Common myeloid progenitor, CD34-positive (primary cell): ENCODE data around the gene TUBGCP2.

Source experiments
- CTCF ChIA-PET: fragments of 350-600 bp; sonication (Branson Sonifier 250); formaldehyde crosslinking; loops from one replicate; lab custom pipeline; 2021; ENCODE audit warnings: antibody characterized with exemption; lab: Charles Lee
- POLR2A ChIA-PET: fragments of 350-600 bp; sonication (Branson Sonifier 250); formaldehyde crosslinking; loops from one replicate; lab custom pipeline; 2021; ENCODE audit warnings: antibody characterized with exemption; lab: Charles Lee
- DNase-seq, 3 donors: peaks; one replicate each; pipeline versions ENCODE4 v3.0.0 to v3.0.0-alpha.2; 2013
- H3K27ac ChIP-seq, 2 experiments: 1 replicate in 1 of 2; 2 replicates in 1 of 2; pipeline ENCODE4 v1.7.0; 2013; ENCODE audit warnings: inconsistent platforms in 2 of 2, low read length in 2 of 2, mild to moderate bottlenecking in 2 of 2, low read depth in 1 of 2, moderate library complexity in 1 of 2; ENCODE audit not compliant: severe bottlenecking in 2 of 2, insufficient read depth in 1 of 2, poor library complexity in 1 of 2
- H3K27me3 ChIP-seq, 5 experiments: replicated peaks in 2 of 5; 1 replicate in 3 of 5; 2 replicates in 2 of 5; pipeline versions ENCODE4 v1.6.1 to v1.7.0; 2013; ENCODE audit warnings: low read length in 4 of 5, mild to moderate bottlenecking in 2 of 5, moderate library complexity in 2 of 5, inconsistent platforms in 1 of 5; ENCODE audit not compliant: insufficient read depth in 5 of 5, control insufficient read depth in 4 of 5
- H3K36me3 ChIP-seq, 4 experiments: 1 replicate in 2 of 4; 2 replicates in 2 of 4; pipeline versions ENCODE4 v1.6.1 to v1.7.0; 2013; ENCODE audit warnings: low read length in 3 of 4, control low read depth in 1 of 4, mild to moderate bottlenecking in 1 of 4; ENCODE audit not compliant: control insufficient read depth in 4 of 4, insufficient read depth in 4 of 4
- H3K4me1 ChIP-seq, 4 experiments: 1 replicate in 3 of 4; 2 replicates in 1 of 4; pipeline versions ENCODE4 v1.6.1 to v1.7.1; 2013; ENCODE audit warnings: low read length in 3 of 4, mild to moderate bottlenecking in 3 of 4, control low read depth in 1 of 4, inconsistent platforms in 1 of 4, moderate library complexity in 1 of 4; ENCODE audit not compliant: control insufficient read depth in 4 of 4, insufficient read depth in 4 of 4; ENCODE audit errors: control extremely low read depth in 1 of 4
- H3K4me3 ChIP-seq, 7 experiments: 1 replicate in 4 of 7; 2 replicates in 3 of 7; pipeline versions ENCODE4 v1.5.1 to v1.7.0; 2013; ENCODE audit warnings: mild to moderate bottlenecking in 7 of 7, low read length in 6 of 7, moderate library complexity in 6 of 7, inconsistent platforms in 2 of 7, low read depth in 2 of 7, control low read depth in 1 of 7; ENCODE audit not compliant: insufficient read depth in 4 of 7, control insufficient read depth in 1 of 7; ENCODE audit errors: extremely low read depth in 1 of 7
- H3K9me3 ChIP-seq, 5 experiments: 1 replicate in 4 of 5; 2 replicates in 1 of 5; pipeline versions ENCODE4 v1.6.1 to v1.7.1; 2013; ENCODE audit warnings: low read length in 4 of 5, mild to moderate bottlenecking in 2 of 5, inconsistent platforms in 1 of 5, low read depth in 1 of 5, moderate library complexity in 1 of 5; ENCODE audit not compliant: control insufficient read depth in 4 of 5, insufficient read depth in 2 of 5; ENCODE audit errors: control extremely low read depth in 1 of 5
- WGBS: methylation state at CpG from one replicate; pipeline ENCODE4 v1.1.5; 2013; ENCODE audit not compliant: insufficient coverage; 5-methylcytosine and 5-hydroxymethylcytosine counted together

Gene TUBGCP2

GRCh38 chr10:133297504-133297903, 11.2 kb downstream of the TUBGCP2 start:
- WGBS = 99% methylated on average over 7 of the region's 10 CpGs
- ChIA-PET POLR2A (no interaction called here), CTCF (interaction anchor here (2.3 kb wide), 1 partner anchor 10 kb away, joined by 12 read pairs; no protein-coding TSS in a partner anchor)
- Histone ChIP-seq H3K27ac (no peak overlapping the region), H3K4me3 (no peak overlapping the region), H3K4me1 (peaks cover 0 to 7% (median 1%) of the 10 kb centered on the region in 4 experiments), H3K27me3 (no peaks in the 10 kb centered on the region), H3K9me3 (no peaks in the 10 kb centered on the region), H3K36me3 (peaks cover 19 to 91% (median 74%) of the 10 kb centered on the region in 4 experiments)
- DNase-seq = no peak

GRCh38 chr10:133295426-133296320, 13.0 kb downstream of the TUBGCP2 start:
- Histone ChIP-seq H3K27me3 (no peaks in the 10 kb centered on the region), H3K27ac (no peak overlapping the region), H3K4me1 (peaks cover 0 to 7% (median 1%) of the 10 kb centered on the region in 4 experiments), H3K4me3 (no peak overlapping the region), H3K9me3 (no peaks in the 10 kb centered on the region), H3K36me3 (peaks cover 15 to 88% (median 74%) of the 10 kb centered on the region in 4 experiments)
- ChIA-PET CTCF (interaction anchor here (1.0 to 1.6 kb wide), 5 partner anchors 11 to 18 kb away, joined by 3 to 8 read pairs (median 4); no protein-coding TSS in a partner anchor), POLR2A (no interaction called here)
- DNase-seq = no peak
- WGBS = 95% methylated on average over 42 of the region's 42 CpGs

GRCh38 chr10:133294189-133294588, 14.5 kb downstream of the TUBGCP2 start:
- no peak for DNase-seq
- WGBS = 95% methylated on average over 15 of the region's 15 CpGs
- H3K4me1 ChIP-seq = peaks cover 0 to 7% (median 1%) of the 10 kb centered on the region in 4 experiments
- no peak overlapping the region for H3K4me3 ChIP-seq
- H3K9me3 ChIP-seq = no peaks in the 10 kb centered on the region
- ChIA-PET POLR2A (interaction anchor here (1.1 kb wide), 1 partner anchor 18 kb away, joined by 3 read pairs; no protein-coding TSS in a partner anchor), CTCF (interaction anchor here (1.0 to 2.0 kb wide), 2 partner anchors 9 to 35 kb away, joined by 4 to 6 read pairs; no protein-coding TSS in a partner anchor)
- peaks cover 10 to 85% (median 75%) of the 10 kb centered on the region in 4 experiments for H3K36me3 ChIP-seq
- H3K27me3 ChIP-seq = no peaks in the 10 kb centered on the region
- H3K27ac ChIP-seq = no peak overlapping the region

GRCh38 chr10:133293810-133294119, 14.9 kb downstream of the TUBGCP2 start:
- 96% methylated on average over 10 of the region's 10 CpGs for WGBS
- H3K4me3 ChIP-seq = no peak overlapping the region
- no peaks in the 10 kb centered on the region for H3K27me3 ChIP-seq
- peaks cover 0 to 7% (median 1%) of the 10 kb centered on the region in 4 experiments for H3K4me1 ChIP-seq
- POLR2A ChIA-PET = interaction anchor here (1.1 kb wide), 1 partner anchor 18 kb away, joined by 3 read pairs; no protein-coding TSS in a partner anchor
- H3K36me3 ChIP-seq = peaks cover 10 to 85% (median 75%) of the 10 kb centered on the region in 4 experiments
- no peaks in the 10 kb centered on the region for H3K9me3 ChIP-seq
- CTCF ChIA-PET = interaction anchor here (1.0 to 2.0 kb wide), 3 partner anchors 9 to 35 kb away, joined by 4 to 9 read pairs (median 6); no protein-coding TSS in a partner anchor
- H3K27ac ChIP-seq = no peak overlapping the region
- DNase-seq = no peak

GRCh38 chr10:133292919-133293809, 15.5 kb downstream of the TUBGCP2 start:
- POLR2A ChIA-PET = interaction anchor here (1.1 kb wide), 1 partner anchor 17 kb away, joined by 3 read pairs; no protein-coding TSS in a partner anchor
- DNase-seq = peak in 2 of 3 donors; percentile 55 to 61
- Histone ChIP-seq H3K27ac (no peak overlapping the region), H3K4me1 (peaks cover 0 to 7% (median 1%) of the 10 kb centered on the region in 4 experiments), H3K4me3 (no peak overlapping the region), H3K36me3 (peaks cover 6 to 85% (median 74%) of the 10 kb centered on the region in 4 experiments), H3K27me3 (no peaks in the 10 kb centered on the region), H3K9me3 (no peaks in the 10 kb centered on the region)
- CTCF ChIA-PET = interaction anchor here (0.6 to 2.0 kb wide), 7 partner anchors 10 to 36 kb away, joined by 3 to 9 read pairs (median 4); no protein-coding TSS in a partner anchor
- WGBS = 96% methylated on average over 37 of the region's 38 CpGs

GRCh38 chr10:133289761-133290160, 18.9 kb downstream of the TUBGCP2 start:
- Histone ChIP-seq H3K9me3 (no peaks in the 10 kb centered on the region), H3K4me3 (no peak overlapping the region), H3K4me1 (peaks cover 0 to 7% (median 1%) of the 10 kb centered on the region in 4 experiments), H3K36me3 (peaks cover 9 to 83% (median 69%) of the 10 kb centered on the region in 4 experiments), H3K27me3 (no peaks in the 10 kb centered on the region), H3K27ac (no peak overlapping the region)
- WGBS = 97% methylated on average over 23 of the region's 24 CpGs
- DNase-seq = no peak
- ChIA-PET POLR2A (no interaction called here), CTCF (interaction anchor here (1.3 to 1.8 kb wide), 2 partner anchors 9 to 18 kb away, joined by 3 to 5 read pairs; no protein-coding TSS in a partner anchor)
